Ishikawa (cell line): ENCODE data around the gene SAMD9L.

Experiments
- EP300 ChIP-seq: IDR thresholded peaks from 2 replicates; pipeline ENCODE4 v1.6.1; 2012; ENCODE audit warnings: borderline replicate concordance
- MAX ChIP-seq: IDR thresholded peaks from 2 replicates; pipeline ENCODE4 v1.6.1; 2012
- RAD21 ChIP-seq: IDR thresholded peaks from 2 replicates; pipeline ENCODE4 v1.6.1; 2012; ENCODE audit warnings: low read depth
- ZBTB7A ChIP-seq: IDR thresholded peaks from 2 replicates; pipeline ENCODE4 v1.6.1; 2012; ENCODE audit warnings: low read depth
- TF ChIP-seq, protein P1 (sequence below): IDR thresholded peaks from 2 replicates; pipeline ENCODE4 v1.6.1; 2012; ENCODE audit warnings: low read depth, mild to moderate bottlenecking

DNA sequence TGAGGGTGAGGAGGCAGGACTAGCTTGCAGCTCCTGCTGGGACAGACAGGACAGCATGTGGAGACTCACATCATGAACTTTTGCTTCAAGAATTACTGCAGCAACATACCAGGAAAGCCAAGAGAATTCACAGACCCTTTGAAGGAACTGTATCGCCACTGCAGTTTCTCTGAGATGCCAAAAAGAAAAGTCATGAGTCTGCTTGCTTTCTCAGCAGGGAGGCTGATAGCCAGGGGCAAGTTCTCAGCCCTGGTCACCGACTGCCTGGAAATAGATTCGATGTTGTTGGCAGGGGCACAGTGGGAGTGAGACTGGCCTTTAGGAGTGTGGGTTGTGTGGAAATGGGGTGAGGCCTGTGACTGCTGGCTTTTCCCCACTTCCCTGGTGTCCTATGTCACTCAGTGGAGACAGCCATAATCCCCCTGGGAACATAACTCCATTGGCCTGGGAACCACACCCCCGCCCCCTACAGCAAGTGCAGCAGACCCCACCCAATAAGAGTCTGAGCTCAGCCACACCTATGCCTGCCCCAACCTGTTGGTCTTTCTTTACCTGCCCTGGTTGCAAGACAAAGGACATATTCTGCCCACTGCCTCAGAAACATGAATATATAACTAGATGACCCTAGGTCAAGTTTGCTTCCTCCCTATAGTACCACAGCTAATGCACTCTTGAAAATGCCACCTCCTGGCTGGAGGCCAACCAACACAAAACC is 28.8 kb downstream of the SAMD9L start:
- TF ChIP-seq ZBTB7A: no peak
- no peak for TF ChIP-seq EP300
- TF ChIP-seq, protein P1, sequence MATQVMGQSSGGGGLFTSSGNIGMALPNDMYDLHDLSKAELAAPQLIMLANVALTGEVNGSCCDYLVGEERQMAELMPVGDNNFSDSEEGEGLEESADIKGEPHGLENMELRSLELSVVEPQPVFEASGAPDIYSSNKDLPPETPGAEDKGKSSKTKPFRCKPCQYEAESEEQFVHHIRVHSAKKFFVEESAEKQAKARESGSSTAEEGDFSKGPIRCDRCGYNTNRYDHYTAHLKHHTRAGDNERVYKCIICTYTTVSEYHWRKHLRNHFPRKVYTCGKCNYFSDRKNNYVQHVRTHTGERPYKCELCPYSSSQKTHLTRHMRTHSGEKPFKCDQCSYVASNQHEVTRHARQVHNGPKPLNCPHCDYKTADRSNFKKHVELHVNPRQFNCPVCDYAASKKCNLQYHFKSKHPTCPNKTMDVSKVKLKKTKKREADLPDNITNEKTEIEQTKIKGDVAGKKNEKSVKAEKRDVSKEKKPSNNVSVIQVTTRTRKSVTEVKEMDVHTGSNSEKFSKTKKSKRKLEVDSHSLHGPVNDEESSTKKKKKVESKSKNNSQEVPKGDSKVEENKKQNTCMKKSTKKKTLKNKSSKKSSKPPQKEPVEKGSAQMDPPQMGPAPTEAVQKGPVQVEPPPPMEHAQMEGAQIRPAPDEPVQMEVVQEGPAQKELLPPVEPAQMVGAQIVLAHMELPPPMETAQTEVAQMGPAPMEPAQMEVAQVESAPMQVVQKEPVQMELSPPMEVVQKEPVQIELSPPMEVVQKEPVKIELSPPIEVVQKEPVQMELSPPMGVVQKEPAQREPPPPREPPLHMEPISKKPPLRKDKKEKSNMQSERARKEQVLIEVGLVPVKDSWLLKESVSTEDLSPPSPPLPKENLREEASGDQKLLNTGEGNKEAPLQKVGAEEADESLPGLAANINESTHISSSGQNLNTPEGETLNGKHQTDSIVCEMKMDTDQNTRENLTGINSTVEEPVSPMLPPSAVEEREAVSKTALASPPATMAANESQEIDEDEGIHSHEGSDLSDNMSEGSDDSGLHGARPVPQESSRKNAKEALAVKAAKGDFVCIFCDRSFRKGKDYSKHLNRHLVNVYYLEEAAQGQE: no peak
- TF ChIP-seq RAD21: no peak
- TF ChIP-seq MAX: no peak
